Liver (tissue), 2 donors: Measurements from ENCODE around the gene INO80B.

ENCODE experiments used
- FOXA1 ChIP-seq: IDR thresholded peaks from 2 replicates; pipeline ENCODE4 v1.6.1; 2016; ENCODE audit warnings: antibody characterized with exemption
- YY1 ChIP-seq: IDR thresholded peaks from 2 replicates; pipeline ENCODE4 v1.6.1; 2016; ENCODE audit warnings: antibody characterized with exemption, mild to moderate bottlenecking
- TF ChIP-seq, protein P1 (sequence below): fragments of 150-350 bp; IDR thresholded peaks from 2 replicates; pipeline ENCODE4 v1.5.1; 2017; ENCODE audit warnings: improper control_type of control experiment, low read depth, low read length; ENCODE audit not compliant: missing input control
- TF ChIP-seq, protein P2 (sequence below): IDR thresholded peaks from 2 replicates; pipeline ENCODE4 v1.6.1; 2016; ENCODE audit warnings: antibody characterized with exemption
- donor health status: healthy.

DNA sequence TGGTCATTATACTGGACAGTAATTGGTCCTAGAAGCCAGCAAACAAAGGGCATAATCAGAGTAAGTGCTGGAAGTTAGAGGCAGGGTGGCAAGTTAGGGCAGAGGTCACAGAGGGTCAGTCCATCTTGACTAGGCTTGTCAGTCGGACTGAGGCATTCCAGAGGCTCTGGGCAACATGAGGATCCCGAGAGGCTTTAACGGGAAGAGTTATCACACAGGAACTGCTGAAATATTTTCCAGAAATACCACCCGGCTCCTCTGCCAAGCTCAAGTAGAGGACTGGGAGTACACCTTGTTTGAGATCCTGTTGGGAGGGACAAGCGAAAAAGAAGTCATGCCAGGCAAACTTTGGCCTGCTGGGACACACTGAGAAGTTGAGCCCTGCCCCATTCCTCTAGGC lies 47.2 kb upstream of the INO80B start:
- TF ChIP-seq FOXA1 (no peak), YY1 (no peak)
- TF ChIP-seq, protein P1, sequence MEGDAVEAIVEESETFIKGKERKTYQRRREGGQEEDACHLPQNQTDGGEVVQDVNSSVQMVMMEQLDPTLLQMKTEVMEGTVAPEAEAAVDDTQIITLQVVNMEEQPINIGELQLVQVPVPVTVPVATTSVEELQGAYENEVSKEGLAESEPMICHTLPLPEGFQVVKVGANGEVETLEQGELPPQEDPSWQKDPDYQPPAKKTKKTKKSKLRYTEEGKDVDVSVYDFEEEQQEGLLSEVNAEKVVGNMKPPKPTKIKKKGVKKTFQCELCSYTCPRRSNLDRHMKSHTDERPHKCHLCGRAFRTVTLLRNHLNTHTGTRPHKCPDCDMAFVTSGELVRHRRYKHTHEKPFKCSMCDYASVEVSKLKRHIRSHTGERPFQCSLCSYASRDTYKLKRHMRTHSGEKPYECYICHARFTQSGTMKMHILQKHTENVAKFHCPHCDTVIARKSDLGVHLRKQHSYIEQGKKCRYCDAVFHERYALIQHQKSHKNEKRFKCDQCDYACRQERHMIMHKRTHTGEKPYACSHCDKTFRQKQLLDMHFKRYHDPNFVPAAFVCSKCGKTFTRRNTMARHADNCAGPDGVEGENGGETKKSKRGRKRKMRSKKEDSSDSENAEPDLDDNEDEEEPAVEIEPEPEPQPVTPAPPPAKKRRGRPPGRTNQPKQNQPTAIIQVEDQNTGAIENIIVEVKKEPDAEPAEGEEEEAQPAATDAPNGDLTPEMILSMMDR, result no peak
- TF ChIP-seq, protein P2, sequence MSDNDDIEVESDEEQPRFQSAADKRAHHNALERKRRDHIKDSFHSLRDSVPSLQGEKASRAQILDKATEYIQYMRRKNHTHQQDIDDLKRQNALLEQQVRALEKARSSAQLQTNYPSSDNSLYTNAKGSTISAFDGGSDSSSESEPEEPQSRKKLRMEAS, result no peak
